ENCODE measurements around the gene NCAPH2. TPM values are rescaled to one million over a fixed set of nuclear protein-coding genes. Genes with fewer than 3 reads are reported as not detected.

The NCAPH2 gene
- total RNA-seq, 2 donors from 2014 or later: 30.6 to 35.9 TPM

DNA sequence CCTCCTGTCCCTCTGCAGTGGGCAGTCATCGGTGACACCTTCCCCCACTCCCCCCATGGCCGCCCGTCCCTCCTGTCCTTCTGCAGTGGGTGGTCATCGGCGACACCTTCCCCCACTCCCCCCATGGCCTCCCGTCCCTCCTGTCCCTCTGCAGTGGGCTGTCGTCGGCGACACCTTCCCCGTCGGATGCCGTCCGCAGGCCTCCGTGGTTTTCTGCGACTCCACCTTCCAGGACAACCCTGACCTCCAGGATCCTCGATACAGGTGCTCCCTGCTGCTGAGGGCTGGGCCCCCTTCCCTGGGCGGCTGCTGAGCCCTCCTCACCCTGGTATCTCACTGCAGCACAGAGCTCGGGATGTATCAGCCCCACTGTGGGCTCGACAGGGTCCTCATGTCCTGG is 19.1 kb upstream of the NCAPH2 start:
- DNase-seq (no peak), ATAC-seq (no peak)
- Histone ChIP-seq H3K4me1 (peaks cover 27% of the 10 kb centered on the region), H3K4me3 (no peak overlapping the region), H3K36me3 (replicated peaks in 1 of 2; ENCODE audit: insufficient read depth in 1 of 2, low read depth in 2 of 2) (no peaks in the 10 kb centered on the region), H3K9me3 (no peaks in the 10 kb centered on the region), H3K27me3 (no peaks in the 10 kb centered on the region), H3K27ac (no peak overlapping the region)
- WGBS, 2 donors: 80 to 85% methylated on average over 14 to 17 of the region's 19 CpGs
- intact Hi-C loops (cut with DNase I): no loop called here
- TF ChIP-seq POLR2A (IDR thresholded peaks at IDR 0.05): no peak
- TF ChIP-seq, protein P1, sequence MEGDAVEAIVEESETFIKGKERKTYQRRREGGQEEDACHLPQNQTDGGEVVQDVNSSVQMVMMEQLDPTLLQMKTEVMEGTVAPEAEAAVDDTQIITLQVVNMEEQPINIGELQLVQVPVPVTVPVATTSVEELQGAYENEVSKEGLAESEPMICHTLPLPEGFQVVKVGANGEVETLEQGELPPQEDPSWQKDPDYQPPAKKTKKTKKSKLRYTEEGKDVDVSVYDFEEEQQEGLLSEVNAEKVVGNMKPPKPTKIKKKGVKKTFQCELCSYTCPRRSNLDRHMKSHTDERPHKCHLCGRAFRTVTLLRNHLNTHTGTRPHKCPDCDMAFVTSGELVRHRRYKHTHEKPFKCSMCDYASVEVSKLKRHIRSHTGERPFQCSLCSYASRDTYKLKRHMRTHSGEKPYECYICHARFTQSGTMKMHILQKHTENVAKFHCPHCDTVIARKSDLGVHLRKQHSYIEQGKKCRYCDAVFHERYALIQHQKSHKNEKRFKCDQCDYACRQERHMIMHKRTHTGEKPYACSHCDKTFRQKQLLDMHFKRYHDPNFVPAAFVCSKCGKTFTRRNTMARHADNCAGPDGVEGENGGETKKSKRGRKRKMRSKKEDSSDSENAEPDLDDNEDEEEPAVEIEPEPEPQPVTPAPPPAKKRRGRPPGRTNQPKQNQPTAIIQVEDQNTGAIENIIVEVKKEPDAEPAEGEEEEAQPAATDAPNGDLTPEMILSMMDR (IDR thresholded peaks at IDR 0.05): no peak

DNA sequence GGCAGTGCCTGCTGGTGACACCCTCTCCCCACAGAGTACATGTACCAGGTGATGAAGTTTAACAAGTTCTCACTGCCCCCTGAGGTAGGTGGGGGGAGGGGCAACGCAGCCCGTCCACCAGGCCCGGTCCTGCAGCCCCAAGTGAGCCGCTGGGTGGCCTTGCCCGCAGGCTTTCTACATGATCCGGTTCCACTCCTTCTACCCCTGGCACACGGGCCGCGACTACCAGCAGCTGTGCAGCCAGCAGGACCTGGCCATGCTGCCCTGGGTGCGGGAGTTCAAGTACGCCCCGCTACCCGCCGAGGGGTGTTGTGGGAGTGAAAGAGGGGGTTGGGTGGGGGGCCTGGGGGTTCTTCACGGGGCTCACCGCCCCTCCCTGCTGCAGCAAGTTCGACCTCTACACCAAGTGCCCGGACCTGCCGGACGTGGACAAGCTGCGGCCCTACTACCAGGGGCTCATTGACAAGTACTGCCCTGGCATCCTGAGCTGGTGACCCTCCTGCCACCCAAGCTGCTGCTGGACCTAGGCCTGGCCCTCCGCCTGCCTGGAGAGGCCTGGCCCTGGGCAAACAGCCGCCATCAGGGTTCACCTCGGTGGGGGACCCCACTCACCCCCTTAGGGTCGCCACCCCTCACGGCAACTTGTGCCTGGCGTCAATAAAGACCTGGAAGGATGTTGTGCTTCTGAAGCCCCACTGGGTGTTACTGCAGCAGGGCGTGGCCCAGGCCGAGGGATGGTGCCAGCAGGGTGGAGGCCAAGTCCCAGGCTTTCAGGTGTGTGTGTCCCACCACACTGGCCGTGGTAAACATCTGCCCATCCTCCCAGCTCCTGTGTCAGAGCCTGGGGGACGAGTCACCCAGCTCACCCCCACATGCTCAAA is 18.4 kb upstream of the NCAPH2 start:
- Histone ChIP-seq H3K27ac (no peak overlapping the region), H3K4me1 (peaks cover 19% of the 10 kb centered on the region), H3K4me3 (no peak overlapping the region), H3K36me3 (replicated peaks in 1 of 2; ENCODE audit: insufficient read depth in 1 of 2, low read depth in 2 of 2) (no peaks in the 10 kb centered on the region), H3K9me3 (no peaks in the 10 kb centered on the region), H3K27me3 (no peaks in the 10 kb centered on the region)
- intact Hi-C loops (cut with DNase I): no loop called here
- TF ChIP-seq POLR2A (IDR thresholded peaks at IDR 0.05): no peak
- TF ChIP-seq, protein P1 (IDR thresholded peaks at IDR 0.05): no peak
- ATAC-seq (no peak), DNase-seq (no peak)
- WGBS, 2 donors: 82 to 88% methylated on average over 23 to 30 of the region's 31 CpGs

DNA sequence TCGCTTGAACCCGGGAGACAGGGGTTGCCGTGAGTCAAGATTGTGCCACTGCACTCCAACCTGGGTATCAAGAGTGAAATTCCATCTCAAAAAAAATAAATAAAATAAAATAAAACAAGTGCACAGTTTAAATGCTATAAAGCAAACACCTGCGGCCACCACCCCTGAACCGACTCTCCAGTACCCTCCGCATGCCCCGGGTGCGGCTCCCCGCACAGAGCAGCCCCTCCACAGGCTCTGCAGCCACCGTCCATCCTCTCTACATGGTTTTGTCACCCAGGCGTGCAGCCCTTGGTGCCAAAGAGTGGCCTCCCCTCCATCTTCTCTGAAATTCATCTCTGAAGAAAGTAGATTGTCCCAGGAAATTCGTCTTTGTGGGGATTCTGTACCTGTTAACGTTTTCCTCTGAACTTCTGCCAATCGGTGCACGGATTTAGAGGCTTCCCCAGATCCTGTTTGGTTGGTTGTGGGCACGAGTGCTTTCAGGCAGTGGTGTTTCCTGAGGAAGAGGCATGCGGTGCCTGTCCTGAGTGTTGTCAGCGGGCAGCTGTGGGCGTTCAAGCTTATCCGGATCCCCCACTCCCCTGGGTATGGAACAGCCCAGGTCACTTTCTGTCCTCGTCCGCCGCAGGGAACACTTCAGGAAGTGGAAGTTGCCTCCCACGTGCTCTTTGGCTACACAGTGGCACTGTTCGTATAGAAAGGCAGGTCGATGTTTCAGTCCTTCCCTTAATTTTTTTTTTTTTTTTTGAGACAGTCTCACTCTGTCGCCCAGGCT is 17.3 kb upstream of the NCAPH2 start:
- WGBS, 2 donors: 65 to 80% methylated on average over 27 of the region's 27 CpGs
- DNase-seq (no peak), ATAC-seq (no peak)
- Histone ChIP-seq H3K27ac (no peak overlapping the region), H3K36me3 (replicated peaks in 1 of 2; ENCODE audit: insufficient read depth in 1 of 2, low read depth in 2 of 2) (no peaks in the 10 kb centered on the region), H3K27me3 (no peaks in the 10 kb centered on the region), H3K4me3 (no peak overlapping the region), H3K4me1 (peaks cover 8% of the 10 kb centered on the region), H3K9me3 (no peaks in the 10 kb centered on the region)
- intact Hi-C loops (cut with DNase I): no loop called here
- TF ChIP-seq POLR2A (IDR thresholded peaks at IDR 0.05): no peak
- TF ChIP-seq, protein P1 (IDR thresholded peaks at IDR 0.05): no peak

DNA sequence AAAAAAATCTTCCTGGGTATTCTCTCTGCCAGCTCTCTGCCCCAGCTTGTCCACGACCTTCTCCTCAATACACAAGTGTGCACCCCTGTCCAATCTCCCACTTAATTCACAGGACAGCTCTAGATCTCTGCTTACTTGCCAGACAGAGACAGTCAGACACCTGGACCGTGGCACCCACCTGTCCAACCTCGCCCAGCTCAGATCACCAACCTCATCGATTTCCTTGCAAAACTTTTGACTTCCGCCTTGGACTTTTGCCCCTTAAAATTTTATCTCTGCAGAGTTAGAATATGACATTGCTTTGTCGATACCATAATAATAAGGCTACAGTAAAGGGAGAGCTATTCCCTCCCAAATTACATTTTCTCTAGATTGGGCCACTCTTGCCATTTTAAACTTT is 10.9 kb upstream of the NCAPH2 start:
- peaks cover 11% of the 10 kb centered on the region for H3K4me1 ChIP-seq
- no peak overlapping the region for H3K27ac ChIP-seq
- DNase-seq: no peak
- H3K9me3 ChIP-seq: no peaks in the 10 kb centered on the region
- no peak for ATAC-seq
- TF ChIP-seq, protein P1 (IDR thresholded peaks at IDR 0.05): no peak
- TF ChIP-seq POLR2A (IDR thresholded peaks at IDR 0.05): no peak
- 49 to 64% methylated on average over 6 of the region's 6 CpGs for WGBS, 2 donors
- H3K4me3 ChIP-seq: no peak overlapping the region
- no peaks in the 10 kb centered on the region for H3K36me3 ChIP-seq (replicated peaks in 1 of 2; ENCODE audit: insufficient read depth in 1 of 2, low read depth in 2 of 2)
- no peaks in the 10 kb centered on the region for H3K27me3 ChIP-seq
- intact Hi-C loops (cut with DNase I): no loop called here
